ENCODE data around the gene APOBEC3F. TPM values are rescaled to one million over a fixed set of nuclear protein-coding genes. Genes with fewer than 3 reads are reported as not detected.

Gene APOBEC3F
- total RNA-seq, 1 experiment from 2014 or later: 28.3 TPM

DNA sequence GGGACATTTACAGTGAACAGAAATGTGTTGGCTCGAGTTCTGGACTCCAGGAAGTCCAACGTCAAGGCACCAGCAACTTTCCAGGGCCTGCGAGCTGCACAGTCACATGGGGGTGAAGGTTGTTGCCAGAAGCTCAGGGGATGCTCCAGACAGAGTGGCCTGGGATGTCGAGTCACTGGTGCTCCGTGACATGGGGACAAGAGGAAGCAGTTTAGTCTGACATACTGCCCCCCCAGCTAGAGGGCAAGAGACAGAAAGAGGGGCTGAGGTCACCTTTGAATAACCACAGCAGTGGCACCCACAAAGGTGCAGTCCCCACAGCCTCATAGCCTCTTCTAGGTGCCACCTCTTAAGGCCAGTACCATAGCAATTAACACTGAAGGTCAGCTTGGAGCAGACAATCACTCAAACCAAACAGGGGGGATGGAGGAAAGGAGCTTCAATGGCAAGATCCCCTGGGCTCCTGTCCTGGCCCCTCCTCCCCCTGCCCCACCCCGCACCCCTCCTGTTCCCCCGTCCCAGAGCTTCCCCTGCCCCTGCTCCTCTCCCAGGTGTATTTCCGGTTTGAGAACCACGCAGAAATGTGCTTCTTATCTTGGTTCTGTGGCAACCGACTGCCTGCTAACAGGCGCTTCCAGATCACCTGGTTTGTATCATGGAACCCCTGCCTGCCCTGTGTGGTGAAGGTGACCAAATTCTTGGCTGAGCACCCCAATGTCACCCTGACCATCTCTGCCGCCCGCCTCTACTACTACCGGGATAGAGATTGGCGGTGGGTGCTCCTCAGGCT, 15.9 kb upstream of the APOBEC3F start:
- ChIA-PET POLR2A (ENCODE audit: unreplicated experiment) (no interaction called here), CTCF (no interaction called here)
- H3F3A ChIP-seq (ENCODE audit: insufficient read depth, low read depth): peaks cover 7% of the 10 kb centered on the region; the same call in 1 of the 2 replicates
- no peak for DNase-seq
- H2AFZ ChIP-seq: no peak overlapping the region
- H3K27ac ChIP-seq: no peak overlapping the region
- no peaks in the 10 kb centered on the region for H3K9me3 ChIP-seq (ENCODE audit: insufficient read depth, low read depth)
- H3K4me2 ChIP-seq: no peak overlapping the region
- intact Hi-C loops (cut with micrococcal nuclease; ENCODE audit: unreplicated experiment): loop anchor here (5.0 kb wide), 1 partner anchor 73 kb away; the partner anchor contains the start of gene APOBEC3H
- H3K4me3 ChIP-seq: no peak overlapping the region
- no peaks in the 10 kb centered on the region for H3K9me2 ChIP-seq (ENCODE audit: insufficient read depth)
- H3K27me3 ChIP-seq (ENCODE audit: insufficient read depth, low read depth): no peaks in the 10 kb centered on the region
- H4K20me1 ChIP-seq (ENCODE audit: insufficient read depth): no peaks in the 10 kb centered on the region
- TF ChIP-seq EZH2 (IDR thresholded peaks at IDR 0.05; ENCODE audit: low read depth): no peak
- TF ChIP-seq, protein P1, sequence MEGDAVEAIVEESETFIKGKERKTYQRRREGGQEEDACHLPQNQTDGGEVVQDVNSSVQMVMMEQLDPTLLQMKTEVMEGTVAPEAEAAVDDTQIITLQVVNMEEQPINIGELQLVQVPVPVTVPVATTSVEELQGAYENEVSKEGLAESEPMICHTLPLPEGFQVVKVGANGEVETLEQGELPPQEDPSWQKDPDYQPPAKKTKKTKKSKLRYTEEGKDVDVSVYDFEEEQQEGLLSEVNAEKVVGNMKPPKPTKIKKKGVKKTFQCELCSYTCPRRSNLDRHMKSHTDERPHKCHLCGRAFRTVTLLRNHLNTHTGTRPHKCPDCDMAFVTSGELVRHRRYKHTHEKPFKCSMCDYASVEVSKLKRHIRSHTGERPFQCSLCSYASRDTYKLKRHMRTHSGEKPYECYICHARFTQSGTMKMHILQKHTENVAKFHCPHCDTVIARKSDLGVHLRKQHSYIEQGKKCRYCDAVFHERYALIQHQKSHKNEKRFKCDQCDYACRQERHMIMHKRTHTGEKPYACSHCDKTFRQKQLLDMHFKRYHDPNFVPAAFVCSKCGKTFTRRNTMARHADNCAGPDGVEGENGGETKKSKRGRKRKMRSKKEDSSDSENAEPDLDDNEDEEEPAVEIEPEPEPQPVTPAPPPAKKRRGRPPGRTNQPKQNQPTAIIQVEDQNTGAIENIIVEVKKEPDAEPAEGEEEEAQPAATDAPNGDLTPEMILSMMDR (conservative IDR thresholded peaks at IDR 0.05): no peak
- no peaks in the 10 kb centered on the region for H3K36me3 ChIP-seq (ENCODE audit: low read depth)
- H3K79me2 ChIP-seq (ENCODE audit: low read depth): no peaks in the 10 kb centered on the region
- peaks cover 7% of the 10 kb centered on the region; the same call in 1 of the 2 replicates for H3K4me1 ChIP-seq (replicated peaks; ENCODE audit: insufficient read depth)
- no TSS peak for BruUV-seq (replicated peaks)

DNA sequence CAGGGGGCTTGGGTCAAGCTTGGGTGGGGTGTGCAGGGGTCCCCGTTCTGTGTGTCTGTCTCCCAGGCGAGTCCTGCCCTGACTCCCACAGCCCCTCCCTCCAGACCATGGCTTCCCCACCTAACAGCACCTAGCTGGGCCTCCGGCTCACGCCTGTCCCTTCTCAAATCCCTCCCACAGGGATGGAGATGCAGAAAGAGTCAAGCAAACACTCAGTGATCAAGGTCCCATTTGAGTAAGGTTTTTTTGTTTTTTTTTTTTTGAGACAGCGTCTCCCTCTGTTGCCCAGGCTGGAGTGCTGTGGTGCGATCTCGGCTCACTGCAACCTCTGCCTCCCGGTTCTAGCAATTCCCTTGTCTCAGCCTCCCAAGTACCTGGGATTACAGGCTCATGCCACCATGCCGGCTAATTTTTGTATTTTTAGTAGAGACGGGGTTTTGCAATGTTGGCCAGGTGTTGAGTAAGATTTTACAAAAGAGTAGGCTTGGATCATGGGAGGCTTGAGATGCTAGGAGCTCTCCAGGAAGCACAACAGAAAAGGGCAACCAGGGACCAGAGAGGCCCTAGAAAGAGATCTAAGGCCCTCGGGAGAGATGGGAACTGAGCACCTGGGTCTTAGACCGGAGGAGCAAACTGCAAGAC, 14.0 kb upstream of the APOBEC3F start:
- CTCF ChIA-PET: no interaction called here

DNA sequence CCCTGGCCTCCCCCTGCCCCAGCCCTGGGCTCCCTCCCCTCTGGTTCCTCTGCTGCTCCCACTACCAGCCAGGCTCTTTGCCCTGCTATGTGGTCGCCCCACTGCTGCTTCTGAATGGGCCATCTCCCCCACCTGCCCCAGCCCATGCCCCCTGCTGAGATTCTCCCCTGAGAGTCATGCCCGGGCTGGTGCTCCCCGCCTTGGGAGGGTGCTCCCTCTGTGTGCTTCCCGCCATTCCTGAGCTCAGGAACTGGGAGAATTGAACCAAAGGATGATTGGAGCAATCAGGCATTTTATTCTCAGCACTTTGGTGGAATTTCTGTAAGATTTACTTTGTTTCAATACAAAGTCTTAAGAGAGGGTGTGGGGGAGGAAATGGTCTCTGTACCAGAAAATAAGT, 12.9 kb upstream of the APOBEC3F start:
- Histone ChIP-seq H4K20me1 (ENCODE audit: insufficient read depth) (no peaks in the 10 kb centered on the region), H3F3A (ENCODE audit: insufficient read depth, low read depth) (no peaks in the 10 kb centered on the region; the same call in 1 of the 2 replicates), H3K27ac (no peak overlapping the region), H3K27me3 (ENCODE audit: insufficient read depth, low read depth) (no peaks in the 10 kb centered on the region), H3K4me1 (replicated peaks; ENCODE audit: insufficient read depth) (peaks cover 7% of the 10 kb centered on the region; the same call in 1 of the 2 replicates), H3K9me2 (ENCODE audit: insufficient read depth) (no peaks in the 10 kb centered on the region), H3K79me2 (ENCODE audit: low read depth) (no peaks in the 10 kb centered on the region), H3K36me3 (ENCODE audit: low read depth) (no peaks in the 10 kb centered on the region), H3K9me3 (ENCODE audit: insufficient read depth, low read depth) (no peaks in the 10 kb centered on the region), H3K4me2 (no peak overlapping the region), H2AFZ (no peak overlapping the region), H3K4me3 (no peak overlapping the region)
- ChIA-PET POLR2A (ENCODE audit: unreplicated experiment) (no interaction called here), CTCF (no interaction called here)
- intact Hi-C loops (cut with micrococcal nuclease; ENCODE audit: unreplicated experiment): no loop called here
- no TSS peak for BruUV-seq (replicated peaks)
- TF ChIP-seq, protein P1 (conservative IDR thresholded peaks at IDR 0.05): no peak
- TF ChIP-seq EZH2 (IDR thresholded peaks at IDR 0.05; ENCODE audit: low read depth): no peak
- no peak for DNase-seq

More for the DNA sequence above, 14.0 kb upstream of the APOBEC3F start:
- Histone ChIP-seq H3K36me3 (ENCODE audit: low read depth) (no peaks in the 10 kb centered on the region), H3K9me3 (ENCODE audit: insufficient read depth, low read depth) (no peaks in the 10 kb centered on the region), H3K4me3 (no peak overlapping the region), H3K4me1 (replicated peaks; ENCODE audit: insufficient read depth) (peaks cover 7% of the 10 kb centered on the region; the same call in 1 of the 2 replicates), H3F3A (ENCODE audit: insufficient read depth, low read depth) (peaks cover 6% of the 10 kb centered on the region; the same call in 1 of the 2 replicates), H3K27ac (no peak overlapping the region), H2AFZ (no peak overlapping the region), H4K20me1 (ENCODE audit: insufficient read depth) (no peaks in the 10 kb centered on the region), H3K4me2 (no peak overlapping the region), H3K79me2 (ENCODE audit: low read depth) (no peaks in the 10 kb centered on the region), H3K27me3 (ENCODE audit: insufficient read depth, low read depth) (no peaks in the 10 kb centered on the region), H3K9me2 (ENCODE audit: insufficient read depth) (no peaks in the 10 kb centered on the region)
- DNase-seq: no peak
- TF ChIP-seq, protein P1 (conservative IDR thresholded peaks at IDR 0.05): no peak
- no peak for TF ChIP-seq EZH2 (IDR thresholded peaks at IDR 0.05; ENCODE audit: low read depth)
- BruUV-seq (replicated peaks): no TSS peak
- POLR2A ChIA-PET (ENCODE audit: unreplicated experiment): no interaction called here
- intact Hi-C loops (cut with micrococcal nuclease; ENCODE audit: unreplicated experiment): no loop called here

Measured in PC-9 (cell line).